ENCODE measurements around the gene USPL1.

Gene USPL1

DNA sequence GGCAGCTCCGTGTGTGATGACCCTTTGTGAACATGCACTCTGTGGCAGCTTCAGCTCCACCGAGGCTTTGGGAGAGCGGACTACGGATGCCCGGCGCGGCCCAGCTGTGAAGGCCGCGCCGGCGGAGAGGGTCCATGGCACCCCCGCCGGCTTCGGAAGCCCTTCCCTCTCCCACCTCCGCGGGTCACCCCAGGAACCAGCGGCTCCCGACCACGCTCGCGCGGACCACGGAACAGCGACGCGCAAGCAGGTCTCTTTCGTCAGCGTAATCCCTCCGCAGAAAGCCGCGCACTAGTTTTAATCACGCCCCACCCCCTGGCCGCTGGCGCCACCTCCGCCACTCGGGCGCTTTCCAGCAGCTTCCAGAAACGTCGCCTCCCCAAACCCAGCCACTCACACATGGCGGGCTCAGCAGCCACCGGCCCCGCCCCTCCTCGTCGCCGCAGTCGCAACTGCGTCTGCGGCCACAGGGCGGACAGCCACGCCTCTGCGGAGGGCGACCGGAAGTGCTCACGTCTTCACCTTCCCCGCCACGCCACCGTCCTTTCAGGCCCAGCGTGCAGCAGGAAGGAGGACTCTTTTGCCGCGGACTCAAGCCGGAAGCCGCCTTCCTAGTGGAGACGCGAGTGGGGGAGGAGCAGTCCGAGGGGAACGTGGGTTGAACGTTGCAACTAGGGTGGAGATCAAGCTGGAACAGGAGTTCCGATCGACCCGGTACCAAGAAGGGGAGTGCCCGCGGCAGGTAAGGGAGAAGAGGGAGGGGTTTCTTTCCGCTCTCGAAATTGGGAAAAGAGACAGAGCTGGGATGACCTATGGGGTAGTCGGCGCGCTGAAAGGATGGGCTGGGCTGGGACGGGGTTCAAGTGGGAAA is at the start of gene USPL1:
USPL1 (plus strand) TSS at position 606 of the 871 bp plus-strand sequence. CDS start 3,221 bp downstream, outside the sequence.
- peak; percentile 97 for DNase-seq
- Histone ChIP-seq H3K36me3 (replicated peaks) (no peaks in the 10 kb centered on the region), H3K27ac (peak within 1 kb of the TSS; percentile 99), H3K27me3 (replicated peaks) (no peaks in the 10 kb centered on the region), H3K4me3 (ENCODE audit: low read depth, low read length) (peak within 1 kb of the TSS; percentile 95)
- TF ChIP-seq, protein P1, sequence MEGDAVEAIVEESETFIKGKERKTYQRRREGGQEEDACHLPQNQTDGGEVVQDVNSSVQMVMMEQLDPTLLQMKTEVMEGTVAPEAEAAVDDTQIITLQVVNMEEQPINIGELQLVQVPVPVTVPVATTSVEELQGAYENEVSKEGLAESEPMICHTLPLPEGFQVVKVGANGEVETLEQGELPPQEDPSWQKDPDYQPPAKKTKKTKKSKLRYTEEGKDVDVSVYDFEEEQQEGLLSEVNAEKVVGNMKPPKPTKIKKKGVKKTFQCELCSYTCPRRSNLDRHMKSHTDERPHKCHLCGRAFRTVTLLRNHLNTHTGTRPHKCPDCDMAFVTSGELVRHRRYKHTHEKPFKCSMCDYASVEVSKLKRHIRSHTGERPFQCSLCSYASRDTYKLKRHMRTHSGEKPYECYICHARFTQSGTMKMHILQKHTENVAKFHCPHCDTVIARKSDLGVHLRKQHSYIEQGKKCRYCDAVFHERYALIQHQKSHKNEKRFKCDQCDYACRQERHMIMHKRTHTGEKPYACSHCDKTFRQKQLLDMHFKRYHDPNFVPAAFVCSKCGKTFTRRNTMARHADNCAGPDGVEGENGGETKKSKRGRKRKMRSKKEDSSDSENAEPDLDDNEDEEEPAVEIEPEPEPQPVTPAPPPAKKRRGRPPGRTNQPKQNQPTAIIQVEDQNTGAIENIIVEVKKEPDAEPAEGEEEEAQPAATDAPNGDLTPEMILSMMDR (IDR thresholded peaks at IDR 0.05; ENCODE audit: low read depth, low read length, missing control alignments) = peak; percentile 41
- in situ Hi-C loops (cut with HindIII; ENCODE audit: low pct_ligation_motif_present, low sequenced_read_pairs) = no loop called here

DNA sequence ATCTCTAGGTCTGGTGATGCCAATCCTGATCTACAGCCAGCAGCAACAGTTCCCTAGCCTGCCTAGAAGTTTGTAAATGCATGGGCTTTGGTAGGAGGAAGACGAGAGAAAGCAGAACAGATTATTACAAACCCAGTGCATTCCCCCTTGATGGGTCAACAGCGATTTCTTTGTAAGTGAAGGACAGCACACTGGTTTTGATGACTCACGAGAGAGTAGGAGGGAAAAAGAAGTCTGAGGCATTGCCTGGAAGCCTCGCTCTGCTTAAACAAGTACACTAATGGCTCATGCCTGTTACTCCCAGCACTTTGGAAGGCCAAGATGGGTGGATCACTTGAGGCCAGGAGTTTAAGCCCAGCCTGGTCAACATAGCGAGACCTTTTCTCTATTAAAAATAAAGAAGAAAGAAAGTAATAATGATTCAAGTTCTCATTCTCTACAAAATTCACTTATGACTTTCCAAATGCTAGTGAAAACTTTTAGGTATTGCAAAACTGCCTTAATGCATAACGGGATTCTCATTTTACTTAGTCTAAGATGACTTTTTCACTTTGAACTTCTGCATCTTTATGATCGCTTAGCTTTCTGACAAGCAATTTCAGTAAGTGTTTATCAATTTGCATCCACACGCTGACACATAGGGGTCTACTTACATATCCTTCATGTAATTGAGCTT is 47.7 kb upstream of the USPL1 start:
- no peaks in the 10 kb centered on the region for H3K36me3 ChIP-seq (replicated peaks)
- TF ChIP-seq, protein P1 (IDR thresholded peaks at IDR 0.05; ENCODE audit: low read depth, low read length, missing control alignments) = no peak
- H3K4me3 ChIP-seq (ENCODE audit: low read depth, low read length) = no peak overlapping the region
- DNase-seq = peak; percentile 92
- in situ Hi-C loops (cut with HindIII; ENCODE audit: low pct_ligation_motif_present, low sequenced_read_pairs) = no loop called here
- H3K27ac ChIP-seq = peak overlapping the region; percentile 11
- H3K27me3 ChIP-seq (replicated peaks) = no peaks in the 10 kb centered on the region

DNA sequence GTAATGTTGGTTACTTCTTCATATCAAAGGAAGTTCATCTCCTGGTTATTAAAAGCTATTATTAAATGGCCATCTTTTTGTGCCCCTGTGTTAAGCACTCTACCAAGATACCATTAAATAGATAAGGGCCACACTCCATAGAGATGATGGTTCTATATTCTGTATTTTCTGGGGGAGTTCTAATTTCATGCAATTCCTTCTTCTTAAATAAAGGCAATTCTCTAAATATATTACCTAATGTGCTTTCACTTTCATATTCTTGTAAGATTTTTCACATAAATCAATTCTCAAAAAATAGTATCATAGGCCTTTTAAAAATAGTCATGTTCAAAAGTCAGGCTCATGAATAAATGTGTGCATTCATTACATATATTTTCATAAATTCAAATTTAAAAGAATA is 47.0 kb upstream of the USPL1 start:
- peak overlapping the region; percentile 6 for H3K27ac ChIP-seq
- TF ChIP-seq, protein P1 (IDR thresholded peaks at IDR 0.05; ENCODE audit: low read depth, low read length, missing control alignments) = no peak
- in situ Hi-C loops (cut with HindIII; ENCODE audit: low pct_ligation_motif_present, low sequenced_read_pairs) = no loop called here
- no peak overlapping the region for H3K4me3 ChIP-seq (ENCODE audit: low read depth, low read length)
- H3K27me3 ChIP-seq (replicated peaks) = no peaks in the 10 kb centered on the region
- H3K36me3 ChIP-seq (replicated peaks) = no peaks in the 10 kb centered on the region
- no peak for DNase-seq

DNA sequence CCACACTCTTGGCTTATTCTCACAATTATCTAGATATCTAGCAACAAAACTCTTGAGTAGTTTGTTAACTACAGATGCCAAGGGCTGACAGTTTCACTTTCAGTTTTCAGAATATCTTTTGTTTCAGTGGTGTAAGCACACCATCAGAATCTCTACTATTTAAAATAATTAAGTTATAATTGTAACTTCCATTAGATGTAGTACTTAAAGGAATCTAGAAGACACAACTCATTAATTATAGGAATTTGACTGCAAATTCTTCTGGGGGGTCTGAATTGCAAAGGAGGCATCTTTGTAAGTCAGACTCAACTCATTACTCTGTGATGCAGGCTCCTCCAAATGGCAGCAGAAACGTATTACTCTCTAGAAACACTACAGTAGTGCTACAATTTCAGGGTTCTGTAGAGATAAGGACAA is 44.9 kb upstream of the USPL1 start:
- H3K27me3 ChIP-seq (replicated peaks) = no peaks in the 10 kb centered on the region
- H3K4me3 ChIP-seq (ENCODE audit: low read depth, low read length) = peak overlapping the region; percentile 35
- H3K27ac ChIP-seq = peak overlapping the region; percentile 69
- in situ Hi-C loops (cut with HindIII; ENCODE audit: low pct_ligation_motif_present, low sequenced_read_pairs) = no loop called here
- peak; percentile 42 for DNase-seq
- no peaks in the 10 kb centered on the region for H3K36me3 ChIP-seq (replicated peaks)
- TF ChIP-seq, protein P1 (IDR thresholded peaks at IDR 0.05; ENCODE audit: low read depth, low read length, missing control alignments) = peak; percentile 41

DNA sequence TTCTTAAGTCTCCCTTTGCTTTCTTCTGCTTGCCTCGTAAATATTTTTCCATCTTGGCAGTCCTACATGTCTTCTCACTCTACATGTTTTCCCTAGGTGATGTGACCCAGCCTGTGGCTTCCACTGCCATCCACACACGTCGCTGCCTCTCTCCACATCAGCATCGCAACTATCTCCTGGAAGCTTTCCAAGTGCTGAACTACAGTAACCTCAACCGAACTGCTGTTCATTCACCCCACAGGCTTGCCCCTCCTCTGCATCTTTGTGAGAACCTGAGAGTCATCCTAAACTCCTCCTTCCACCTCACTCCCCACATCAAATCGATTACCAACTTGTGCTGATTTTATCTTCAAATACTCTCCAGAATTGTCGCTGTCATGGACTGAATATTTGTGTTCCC is 41.2 kb upstream of the USPL1 start:
- in situ Hi-C loops (cut with HindIII; ENCODE audit: low pct_ligation_motif_present, low sequenced_read_pairs) = no loop called here
- Histone ChIP-seq H3K36me3 (replicated peaks) (no peaks in the 10 kb centered on the region), H3K4me3 (ENCODE audit: low read depth, low read length) (no peak overlapping the region), H3K27me3 (replicated peaks) (no peaks in the 10 kb centered on the region), H3K27ac (no peak overlapping the region)
- TF ChIP-seq, protein P1 (IDR thresholded peaks at IDR 0.05; ENCODE audit: low read depth, low read length, missing control alignments) = no peak
- DNase-seq = peak; percentile 53

All from brain microvascular endothelial cell (primary cell).